ENCODE results near the gene S100B. TPM values are rescaled to one million over a fixed set of nuclear protein-coding genes. Genes with fewer than 3 reads are reported as not detected.
A peak's percentile ranks its signal among the peaks of the same experiment; 100 is the strongest.

The S100B gene
- total RNA-seq, 1 experiment from 2014 or later, result 0.23 TPM

DNA sequence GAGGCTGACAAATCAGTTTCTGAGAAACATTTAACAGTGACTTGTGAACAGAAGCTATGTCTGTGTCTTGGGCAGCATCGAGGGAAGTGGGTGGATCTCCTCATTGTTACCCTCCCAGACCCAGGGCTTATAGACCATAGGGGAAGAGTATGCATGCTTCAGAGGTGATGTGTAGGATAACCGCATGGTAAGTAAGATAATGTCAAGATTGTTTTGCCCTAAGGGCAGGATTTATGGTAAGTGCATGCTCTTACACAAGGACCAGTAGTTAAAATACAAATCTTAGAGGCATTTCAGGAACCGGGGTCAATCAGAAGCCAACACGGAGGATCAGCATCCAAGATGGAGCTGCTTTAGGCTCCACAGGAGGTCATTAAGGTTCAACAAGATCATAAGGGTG is 22.8 kb upstream of the S100B start:
- DNase-seq (ENCODE audit: low read depth), result no peak

DNA sequence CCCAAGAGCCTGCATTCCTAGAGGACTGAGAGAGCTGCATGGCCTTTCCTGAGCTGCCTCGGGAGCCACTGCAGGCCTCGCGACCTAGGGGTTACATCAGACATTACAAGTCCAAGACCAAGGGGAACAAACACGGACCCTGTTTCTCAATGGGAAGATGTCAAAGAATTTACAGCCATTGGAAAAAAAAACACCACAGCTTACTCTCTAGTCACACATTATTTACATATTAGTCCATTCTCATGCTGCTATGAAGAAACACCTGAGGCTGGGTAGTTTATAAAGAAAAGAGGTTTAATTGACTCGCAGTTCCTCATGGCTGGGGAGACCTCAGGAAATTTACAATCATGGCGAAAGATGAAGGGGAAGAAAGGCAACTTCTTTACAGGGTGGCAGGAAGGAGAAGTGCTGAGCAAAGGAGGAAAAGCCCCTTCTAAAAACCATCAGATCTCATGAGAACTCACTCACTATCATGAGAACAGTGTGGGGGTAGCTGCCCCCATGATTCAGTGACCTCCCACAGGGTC is 22.2 kb upstream of the S100B start:
- DNase-seq (ENCODE audit: low read depth), result no peak

DNA sequence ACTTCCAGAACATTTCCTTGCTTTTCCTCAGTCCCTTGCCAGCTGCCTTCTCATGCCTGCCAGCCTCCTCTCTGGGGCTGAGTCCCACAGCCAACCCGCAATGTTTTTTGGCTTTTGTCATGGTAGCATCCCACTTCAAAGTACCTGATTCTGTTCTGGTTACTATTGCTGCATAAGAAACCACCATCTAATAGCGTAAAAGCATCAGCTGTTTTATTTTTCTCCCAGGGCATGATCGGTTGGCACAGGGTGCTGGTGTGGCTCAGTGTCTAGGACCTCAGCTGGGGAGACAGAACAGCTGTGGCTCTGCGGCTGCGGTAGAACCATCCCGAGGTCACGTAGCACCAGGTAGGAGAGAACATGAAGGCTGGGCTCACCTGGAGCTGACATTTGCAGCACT is 21.7 kb upstream of the S100B start:
- no peak for DNase-seq (ENCODE audit: low read depth)

DNA sequence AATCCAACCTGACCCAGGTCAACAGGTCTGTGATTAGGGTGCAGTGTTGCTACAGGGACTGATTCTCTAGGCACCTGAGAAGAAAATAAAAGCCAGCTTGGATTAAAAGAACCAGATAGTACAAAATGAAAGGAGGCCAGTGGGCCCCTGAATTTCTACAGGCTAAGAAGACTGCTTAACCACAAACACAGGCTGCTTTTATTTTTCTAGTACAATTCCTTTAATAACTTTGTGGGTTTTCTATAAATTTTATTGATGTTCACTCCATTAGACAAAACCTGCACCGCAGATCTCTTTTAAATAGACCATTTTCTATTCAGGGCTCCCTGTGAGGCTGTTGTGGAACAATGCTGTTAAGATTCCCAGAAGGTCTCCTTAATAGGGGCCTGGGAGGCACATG is 20.9 kb upstream of the S100B start:
- DNase-seq (ENCODE audit: low read depth), result no peak

DNA sequence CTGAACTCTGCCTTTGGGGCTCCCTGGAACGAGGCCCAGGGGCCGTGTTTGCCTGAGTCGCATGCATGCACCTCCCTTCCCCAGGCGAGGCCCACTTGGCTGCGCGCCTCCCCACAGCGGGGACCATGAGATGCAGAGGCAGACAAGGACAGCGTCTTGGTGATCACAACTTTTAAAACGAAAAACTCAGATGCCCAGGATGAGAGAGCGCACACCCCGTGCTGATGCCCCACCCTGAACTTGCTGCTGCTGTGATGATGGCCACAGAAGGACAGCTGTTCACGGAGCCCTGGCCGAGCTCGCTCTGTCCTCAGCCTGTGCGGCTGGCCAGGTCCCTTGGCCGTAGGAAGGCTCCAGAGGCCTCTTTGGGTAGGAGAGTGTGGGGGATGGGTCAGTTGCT is 19.2 kb upstream of the S100B start:
- DNase-seq (ENCODE audit: low read depth), result no peak

DNA sequence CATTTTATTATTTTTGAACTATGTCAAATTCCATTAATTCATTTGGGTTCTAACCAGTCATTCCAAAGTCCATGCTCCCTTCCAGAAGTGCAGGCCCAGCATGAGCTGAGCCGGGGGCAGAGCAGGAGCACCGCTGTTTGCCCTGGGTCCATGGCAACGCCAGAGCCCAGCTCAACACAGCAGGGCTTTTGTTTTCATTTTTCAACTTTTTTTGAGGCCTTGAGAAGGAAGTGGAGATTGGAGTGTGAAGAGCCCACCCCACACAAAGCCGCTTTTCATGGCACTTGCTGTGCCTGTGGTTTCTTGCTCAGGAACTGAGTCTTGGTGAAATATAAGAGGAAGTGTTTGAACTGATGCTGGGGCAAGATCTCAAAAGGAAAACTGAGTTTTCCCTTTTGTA is 17.3 kb upstream of the S100B start:
- DNase-seq (ENCODE audit: low read depth), result peak; percentile 72

DNA sequence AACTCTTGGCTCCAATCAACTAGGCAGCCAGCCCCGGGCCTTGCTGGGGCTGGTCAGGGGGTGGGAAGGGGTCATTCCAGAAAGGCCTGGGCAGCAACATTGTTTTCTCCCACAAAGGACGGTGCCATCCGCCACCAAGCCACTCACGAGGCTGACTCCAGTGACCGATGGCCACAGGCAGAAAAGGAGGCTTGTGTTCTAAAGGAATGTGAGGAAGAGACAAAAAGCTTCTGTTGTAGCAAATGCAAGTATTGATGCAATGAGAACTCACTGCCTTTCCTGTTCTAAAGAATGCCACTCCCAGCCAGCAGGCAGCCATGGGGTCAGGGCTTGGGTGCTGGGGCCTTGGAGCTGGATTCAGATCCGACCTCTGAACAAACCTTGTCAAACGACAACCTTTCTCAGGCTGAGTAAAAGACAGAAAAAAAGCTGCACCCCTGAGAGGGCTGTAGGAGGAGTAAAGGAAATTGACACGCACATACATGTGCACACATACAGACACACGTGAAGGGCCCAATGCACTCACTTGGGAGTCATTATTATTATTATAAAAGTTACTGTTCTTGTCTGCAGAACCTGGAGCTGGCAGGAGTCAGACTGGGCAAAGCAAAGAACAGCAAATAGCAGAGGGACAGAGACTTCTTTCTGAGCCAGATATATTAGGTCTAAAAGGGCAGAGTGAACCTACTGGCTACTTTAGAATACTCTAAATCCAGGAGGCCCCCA is 16.7 kb upstream of the S100B start:
- no peak for DNase-seq (ENCODE audit: low read depth)

DNA sequence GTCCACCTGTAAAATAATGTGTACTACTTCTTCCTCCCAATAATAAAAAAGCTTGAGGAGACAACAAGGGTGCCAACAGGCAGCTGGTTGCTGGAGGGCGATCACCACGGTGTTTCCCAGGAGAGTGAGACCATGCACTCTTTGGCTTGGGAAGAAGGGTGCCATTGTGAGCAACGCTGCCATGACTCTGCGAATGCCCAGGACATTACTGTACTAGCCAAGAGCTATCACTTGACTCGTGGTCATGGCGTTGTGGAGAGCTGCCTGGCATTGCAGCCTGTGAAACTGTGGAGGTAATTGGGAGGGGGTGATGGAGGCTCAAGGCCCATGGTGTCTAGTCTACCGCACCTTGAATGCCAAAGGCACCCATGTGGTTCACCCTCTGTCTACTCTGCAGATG is 16.0 kb upstream of the S100B start:
- no peak for DNase-seq (ENCODE audit: low read depth)

DNA sequence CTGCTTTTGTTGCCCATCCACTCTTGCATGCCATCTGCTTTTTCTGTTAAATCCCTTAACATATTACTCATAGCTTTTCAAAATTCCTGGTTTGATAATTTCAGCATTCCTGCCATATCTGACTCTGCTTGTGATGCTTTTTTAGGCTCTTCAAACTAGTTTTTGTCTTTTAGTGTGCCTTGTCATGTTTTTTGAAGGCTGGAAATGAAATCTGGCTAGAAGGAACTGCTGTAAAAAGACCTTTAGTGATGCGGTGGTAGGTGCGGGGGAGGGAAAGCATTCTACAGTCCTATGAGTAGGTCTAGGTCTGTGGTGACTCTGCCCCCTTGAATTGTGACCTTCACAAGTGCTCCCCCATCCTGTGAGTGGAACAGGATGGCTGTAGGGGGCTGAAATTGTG is 15.0 kb upstream of the S100B start:
- no peak for DNase-seq (ENCODE audit: low read depth)

DNA sequence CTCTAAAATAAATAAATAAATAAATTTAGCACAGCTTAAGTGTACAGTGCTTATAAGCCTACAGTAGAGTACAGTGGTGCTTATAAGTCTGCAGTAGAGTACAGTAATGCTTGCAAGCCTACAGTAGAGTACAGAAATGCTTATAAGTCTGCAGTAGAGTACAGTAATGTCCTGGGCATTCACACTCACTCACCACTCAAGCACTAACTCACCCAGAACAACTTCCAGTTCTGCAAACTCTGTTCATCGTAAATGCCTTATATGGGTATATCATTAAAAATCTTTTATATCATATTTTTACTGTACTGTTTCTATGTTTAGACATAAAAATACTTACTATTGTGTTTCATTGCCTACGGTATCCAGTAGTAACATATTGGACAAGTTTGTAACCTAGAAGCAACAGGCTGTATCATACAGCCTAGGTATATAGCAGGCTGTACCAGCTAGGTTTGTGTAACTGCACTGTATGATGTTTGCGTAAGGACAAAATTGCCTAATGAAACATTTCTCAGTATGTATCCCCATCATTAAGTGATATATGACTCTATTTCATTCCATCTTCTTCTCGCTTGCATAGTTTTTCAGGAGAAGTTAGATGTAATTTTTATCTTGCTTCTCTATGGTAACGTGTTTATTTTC is 14.0 kb upstream of the S100B start:
- no peak for DNase-seq (ENCODE audit: low read depth)

DNA sequence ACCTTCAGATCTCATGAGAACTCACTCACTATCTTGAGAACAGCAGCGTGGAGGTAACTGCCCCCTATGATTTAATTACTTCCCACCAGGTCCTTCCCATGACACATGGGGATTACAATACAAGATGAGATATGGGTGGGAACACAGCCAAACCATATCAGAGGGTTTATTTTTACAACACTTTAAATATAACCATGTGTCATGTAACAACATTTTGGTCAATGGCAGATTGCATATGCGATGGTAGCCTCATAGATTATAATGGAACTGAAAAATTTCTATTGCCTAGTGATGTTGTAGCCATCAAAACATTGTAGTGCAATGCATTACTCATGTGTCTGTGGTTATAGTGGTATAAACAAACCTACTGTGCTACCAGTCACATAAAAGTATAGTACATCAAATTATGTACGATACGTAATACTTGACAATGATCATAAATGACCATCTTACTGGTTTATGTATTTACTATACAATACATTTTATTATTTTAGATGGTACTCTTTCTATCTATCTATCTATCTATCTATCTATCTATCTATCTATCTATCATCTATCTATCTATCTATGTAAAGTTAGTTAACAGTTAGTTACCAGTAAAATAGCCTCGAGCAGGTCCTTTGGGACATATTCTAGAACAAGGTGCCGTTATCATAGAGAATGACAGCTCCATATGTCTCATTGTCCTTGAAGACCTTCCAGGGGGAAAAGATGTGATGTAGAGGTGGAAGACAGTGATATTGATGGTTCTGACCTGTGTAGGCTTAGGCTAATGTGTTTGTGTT is 12.6 kb upstream of the S100B start:
- peak; percentile 84 for DNase-seq (ENCODE audit: low read depth)

DNA sequence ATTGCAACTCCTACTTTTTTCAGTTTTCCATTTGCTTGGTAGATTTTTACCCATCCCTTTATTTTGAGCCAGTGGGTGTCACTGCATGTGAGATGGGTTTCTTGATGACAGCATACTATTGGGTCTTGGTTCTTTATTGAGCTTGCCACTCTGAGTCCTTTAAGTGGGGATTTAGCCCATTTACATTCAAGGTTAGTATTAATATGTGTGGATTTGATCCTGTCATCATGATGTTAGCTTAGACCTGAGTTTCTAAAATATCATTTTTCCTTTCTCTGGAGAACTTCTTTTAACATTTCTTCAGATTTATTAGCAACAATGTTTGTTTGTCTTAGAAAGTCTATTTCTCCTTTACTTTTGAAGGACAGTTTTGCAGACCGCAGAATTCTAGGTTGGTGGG is 11.8 kb upstream of the S100B start:
- DNase-seq (ENCODE audit: low read depth), result no peak

DNA sequence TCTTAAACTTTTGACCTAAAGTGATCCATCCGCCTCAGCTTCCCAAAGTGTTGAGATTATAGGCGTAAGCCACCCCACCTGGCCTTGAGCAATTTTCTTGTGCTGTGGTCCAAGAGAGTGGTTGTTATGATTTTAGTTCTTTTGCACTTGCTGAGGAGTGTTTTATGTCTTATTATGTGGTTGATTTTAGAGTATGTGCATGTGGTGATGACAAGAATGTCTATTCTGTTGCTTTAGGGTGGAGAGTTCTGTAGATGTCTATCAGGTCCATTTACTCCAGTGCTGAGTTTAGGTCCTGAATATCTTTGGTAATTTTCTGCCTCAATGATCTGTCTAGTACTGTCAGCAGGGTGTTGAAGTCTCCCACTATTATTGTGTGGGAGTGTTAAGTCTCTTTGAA is 11.2 kb upstream of the S100B start:
- DNase-seq (ENCODE audit: low read depth), result no peak

DNA sequence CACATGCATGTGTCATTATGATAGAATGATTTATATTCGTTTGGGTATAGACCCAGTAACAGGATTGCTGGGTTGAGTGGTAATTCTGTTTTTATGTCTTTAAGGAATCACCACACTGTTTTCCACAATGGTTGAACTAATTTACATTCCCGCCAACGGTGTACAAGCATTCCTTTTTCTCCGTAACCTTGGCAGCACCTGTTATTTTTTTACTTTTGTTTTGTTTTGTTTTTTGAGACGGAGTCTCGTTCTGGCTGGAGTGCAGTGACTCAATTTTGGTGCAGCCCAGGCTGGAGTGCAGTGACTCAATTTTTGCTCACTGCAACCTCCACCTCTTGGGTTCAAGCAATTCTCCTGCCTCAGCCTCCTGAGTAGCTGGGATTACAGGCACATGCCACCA is 8.5 kb upstream of the S100B start:
- DNase-seq (ENCODE audit: low read depth), result no peak

DNA sequence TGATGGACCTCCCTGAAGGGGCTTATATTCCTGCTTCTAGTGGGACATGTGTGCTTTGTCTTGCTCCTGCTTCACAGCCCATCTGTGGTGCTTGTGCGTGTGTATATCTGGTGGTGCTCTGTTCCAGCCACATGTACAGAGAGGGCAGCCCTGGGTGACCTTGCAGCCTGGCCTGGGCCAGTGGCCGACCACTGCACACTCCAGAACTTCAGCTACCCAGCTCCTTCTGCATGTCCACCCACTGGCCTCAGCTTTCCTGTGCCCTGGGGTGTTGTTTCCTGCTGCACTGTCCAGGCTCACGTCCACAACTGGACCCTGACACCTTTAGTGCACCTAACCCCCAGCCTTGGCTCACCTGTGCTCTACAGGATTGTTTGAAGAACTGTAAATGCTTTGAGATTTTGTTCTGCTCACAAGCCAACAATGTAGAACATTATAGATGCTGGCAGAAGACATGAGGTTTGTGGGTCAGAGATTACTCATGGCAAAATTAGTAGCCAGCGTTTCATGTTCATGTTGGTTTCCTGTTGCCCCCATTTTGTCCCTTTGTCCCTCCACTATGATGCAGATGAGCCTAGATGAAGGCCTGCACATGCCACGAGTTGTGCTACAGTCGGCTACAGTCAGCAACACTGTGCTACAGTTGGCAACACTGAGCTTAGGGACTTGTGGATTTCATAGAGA is 5.3 kb upstream of the S100B start:
- no peak for DNase-seq (ENCODE audit: low read depth)

DNA sequence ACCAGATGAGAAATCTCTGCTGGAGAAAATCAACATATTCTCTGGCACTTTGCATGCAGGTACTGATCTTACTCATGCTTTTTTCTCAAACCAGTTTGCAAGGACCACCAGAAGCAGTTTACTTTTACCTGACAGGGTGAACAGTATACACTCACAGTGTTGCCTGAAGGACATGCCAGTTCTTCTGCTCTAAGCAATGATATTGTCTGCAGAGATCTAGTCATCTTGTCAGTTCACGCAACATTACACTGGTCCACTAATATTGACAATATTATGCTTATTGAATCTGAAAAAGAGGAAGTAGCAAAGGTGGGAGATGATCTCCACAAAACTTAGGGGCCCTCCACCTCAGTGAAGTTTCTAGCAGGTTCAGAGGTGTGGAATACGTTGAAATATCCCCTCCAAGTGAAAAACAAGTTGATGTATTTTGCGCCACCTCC is 3.8 kb upstream of the S100B start:
- no peak for DNase-seq (ENCODE audit: low read depth)

DNA sequence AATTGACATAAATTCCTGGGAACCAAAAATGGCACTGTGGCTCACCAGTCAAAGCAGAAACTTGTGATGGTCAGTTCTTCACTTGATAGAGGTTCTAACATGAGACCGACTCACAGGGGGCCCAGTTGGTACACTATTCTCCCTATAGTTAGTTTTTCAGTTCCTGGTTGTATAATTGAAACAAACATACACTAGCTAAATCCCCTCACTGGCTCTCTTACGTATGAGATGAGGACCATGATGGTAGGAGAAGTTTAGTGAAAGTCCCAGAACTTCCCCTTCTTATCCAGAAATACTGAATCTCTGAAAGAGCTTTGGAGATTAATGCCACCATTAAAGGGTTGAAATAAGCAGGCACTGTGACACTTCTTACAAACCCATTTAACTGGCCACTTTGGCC is 2.8 kb upstream of the S100B start:
- DNase-seq (ENCODE audit: low read depth), result no peak

DNA sequence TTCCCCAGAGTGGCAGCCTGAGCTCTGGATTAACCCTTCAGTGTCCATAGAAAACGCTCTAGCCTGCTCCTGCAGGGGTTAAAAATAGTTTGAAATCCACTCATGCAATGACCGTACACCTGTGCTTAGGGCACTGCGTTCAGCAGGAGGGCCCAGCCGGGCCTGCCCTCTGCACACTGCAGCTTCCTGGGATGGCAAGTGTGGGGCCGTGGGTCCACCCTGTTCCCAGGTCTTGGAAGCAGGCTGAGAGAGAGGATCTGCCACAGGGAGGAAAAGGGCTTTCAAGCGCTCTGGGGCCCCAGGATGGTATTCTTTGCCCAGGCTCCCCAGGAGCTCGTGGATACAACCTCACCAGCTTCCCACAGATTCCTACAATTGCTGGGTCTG is 1.5 kb upstream of the S100B start:
- no peak for DNase-seq (ENCODE audit: low read depth)

DNA sequence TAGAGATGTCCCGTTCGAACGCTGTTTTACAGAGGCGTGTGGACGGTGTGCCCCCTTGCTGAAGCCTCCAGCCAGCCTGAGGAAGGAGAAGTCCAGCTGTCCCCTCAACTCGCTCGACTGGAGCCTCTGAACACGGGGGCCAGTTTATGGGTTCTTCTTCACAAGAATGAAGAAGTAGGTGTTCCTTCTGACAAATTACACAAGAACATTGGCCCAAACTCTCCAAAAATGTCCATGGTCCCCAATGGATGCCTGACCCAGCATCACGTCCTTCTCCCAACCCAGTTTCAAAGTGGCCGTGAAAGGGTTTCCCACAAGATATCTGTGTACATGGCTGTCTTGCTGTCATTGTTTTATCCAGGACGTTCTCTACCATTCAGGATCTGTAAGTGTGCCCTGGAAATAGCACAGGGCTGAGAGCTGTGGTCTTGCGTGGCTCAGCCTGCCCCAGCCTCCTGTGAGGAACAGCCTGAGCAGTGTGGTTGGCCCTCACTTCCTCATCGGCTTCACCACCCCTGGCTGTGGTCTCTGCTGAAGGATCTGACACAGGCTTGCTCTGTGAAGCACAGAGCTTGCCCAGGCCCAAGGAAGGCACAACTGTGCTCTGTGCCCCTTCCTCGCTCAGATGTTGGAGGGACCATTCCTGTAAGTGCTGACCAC is 1.0 kb upstream of the S100B start:
- no peak for DNase-seq (ENCODE audit: low read depth)

DNA sequence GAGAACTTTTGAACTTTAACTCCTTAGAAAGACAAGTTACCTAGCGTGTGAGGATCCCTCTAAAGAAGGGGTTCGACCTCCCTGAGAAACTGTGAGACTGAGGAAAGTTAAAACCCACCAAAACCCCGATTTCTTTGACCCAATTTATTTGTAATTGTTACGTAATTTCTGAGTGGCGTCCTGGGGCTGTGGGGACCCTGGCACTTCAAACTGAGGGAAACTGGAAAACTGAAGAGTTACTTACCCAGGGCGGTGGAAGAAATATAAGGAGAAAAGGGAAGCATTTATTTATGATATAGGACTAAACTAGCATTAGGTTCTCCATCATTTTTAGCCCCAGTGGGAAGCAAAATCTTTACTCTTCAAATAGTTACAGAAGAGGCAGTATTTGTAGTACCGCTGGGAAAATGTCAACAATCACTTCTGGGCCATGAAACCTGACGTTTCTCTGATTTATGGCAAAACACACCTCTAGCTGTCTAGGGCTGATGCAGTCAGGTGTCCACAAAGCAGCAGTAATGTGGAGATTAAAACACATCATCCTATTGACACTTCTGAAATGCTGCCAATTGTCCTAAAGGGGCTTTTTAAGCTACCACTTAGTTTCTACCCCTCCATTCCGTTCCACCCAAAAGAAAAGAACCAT is 430 bp downstream of the S100B start:
- DNase-seq (ENCODE audit: low read depth), result no peak

DNA sequence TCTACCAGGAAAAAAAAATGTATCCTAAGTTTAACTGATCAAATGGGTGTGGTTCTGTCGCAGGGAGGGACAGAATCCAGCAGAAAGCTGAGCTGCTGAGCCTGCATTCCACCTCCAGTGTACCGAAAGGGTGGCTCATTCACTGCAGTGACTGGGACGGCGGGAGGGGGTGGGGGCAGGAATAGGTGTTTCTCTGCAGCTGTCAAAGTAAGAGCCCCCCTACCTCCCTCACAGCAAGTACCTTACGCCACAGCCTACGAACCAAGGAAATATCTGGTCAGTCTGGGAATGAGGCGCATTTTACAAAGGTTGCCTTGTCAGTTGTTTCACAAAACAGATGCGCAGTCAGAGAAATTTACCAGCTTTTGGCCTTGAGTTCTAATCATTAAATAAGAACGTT is 1.7 kb downstream of the S100B start:
- DNase-seq (ENCODE audit: low read depth), result no peak
